ENCODE data around the gene COPE.

GRCh38 chr19:18869023-18869618 lies 50.1 kb downstream of the COPE start:
- TF ChIP-seq CTCF (IDR thresholded peaks at IDR 0.05) (no peak), POLR2A (IDR thresholded peaks at IDR 0.05) (no peak)
